Activated CD4-positive, CD25-positive, alpha-beta regulatory T cell treated with anti-CD3 and anti-CD28 coated beads, Interleukin-2, amount 50 U/mL, for 72 hours (primary cell): ENCODE results near the gene FFAR2.

ENCODE experiments used
- DNase-seq: peaks from one replicate; pipeline ENCODE4 v3.0.0; 2021

The FFAR2 gene

GRCh38 chr19:35491836-35492360 lies 43.8 kb downstream of the FFAR2 start:
- no peak for DNase-seq

GRCh38 chr19:35493971-35494370 lies 45.9 kb downstream of the FFAR2 start:
- no peak for DNase-seq

GRCh38 chr19:35495107-35496064 lies 47.3 kb downstream of the FFAR2 start:
- peak; percentile 68 for DNase-seq

- DNase-seq: no peak
Observed at GRCh38 chr19:35497406-35497805, 49.3 kb downstream of the FFAR2 start.

GRCh38 chr19:35498220-35498619 lies 50.2 kb downstream of the FFAR2 start:
- DNase-seq: no peak

GRCh38 chr19:35498984-35499527 lies 51.0 kb downstream of the FFAR2 start:
- no peak for DNase-seq

- DNase-seq: no peak
Observed at GRCh38 chr19:35500611-35501010, 52.6 kb downstream of the FFAR2 start.
